ENCODE data around the gene SHLD2. TPM values are rescaled to one million over a fixed set of nuclear protein-coding genes. Genes with fewer than 3 reads are reported as not detected.

The SHLD2 gene
- total RNA-seq, 4 donors from 2014 or later = 7.2 to 15.2 (median 12.3) TPM

GRCh38 chr10:87060280-87060928 is 34.6 kb upstream of the SHLD2 start:
- H3K27me3 ChIP-seq = no peaks in the 10 kb centered on the region
- intact Hi-C loops (cut with DNase I; ENCODE audit: low total_unique reads) (no loop called here), in situ Hi-C loops (cut with MboI; ENCODE audit: low sequenced_read_pairs in 4 of 4) (no loop called here)
- no peaks in the 10 kb centered on the region for H3K4me1 ChIP-seq
- TF ChIP-seq, protein P1, sequence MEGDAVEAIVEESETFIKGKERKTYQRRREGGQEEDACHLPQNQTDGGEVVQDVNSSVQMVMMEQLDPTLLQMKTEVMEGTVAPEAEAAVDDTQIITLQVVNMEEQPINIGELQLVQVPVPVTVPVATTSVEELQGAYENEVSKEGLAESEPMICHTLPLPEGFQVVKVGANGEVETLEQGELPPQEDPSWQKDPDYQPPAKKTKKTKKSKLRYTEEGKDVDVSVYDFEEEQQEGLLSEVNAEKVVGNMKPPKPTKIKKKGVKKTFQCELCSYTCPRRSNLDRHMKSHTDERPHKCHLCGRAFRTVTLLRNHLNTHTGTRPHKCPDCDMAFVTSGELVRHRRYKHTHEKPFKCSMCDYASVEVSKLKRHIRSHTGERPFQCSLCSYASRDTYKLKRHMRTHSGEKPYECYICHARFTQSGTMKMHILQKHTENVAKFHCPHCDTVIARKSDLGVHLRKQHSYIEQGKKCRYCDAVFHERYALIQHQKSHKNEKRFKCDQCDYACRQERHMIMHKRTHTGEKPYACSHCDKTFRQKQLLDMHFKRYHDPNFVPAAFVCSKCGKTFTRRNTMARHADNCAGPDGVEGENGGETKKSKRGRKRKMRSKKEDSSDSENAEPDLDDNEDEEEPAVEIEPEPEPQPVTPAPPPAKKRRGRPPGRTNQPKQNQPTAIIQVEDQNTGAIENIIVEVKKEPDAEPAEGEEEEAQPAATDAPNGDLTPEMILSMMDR (IDR thresholded peaks at IDR 0.05 in 4 of 5, conservative IDR thresholded peaks at IDR 0.05 in 1 of 5) = no peak
- TF ChIP-seq POLR2A (IDR thresholded peaks at IDR 0.05) = no peak
- no peak for DNase-seq
- no peak overlapping the region for H3K4me3 ChIP-seq
- H3K9me3 ChIP-seq = no peaks in the 10 kb centered on the region
- ATAC-seq = no peak
- peaks cover 0 to 86% of the 10 kb centered on the region in 2 donors for H3K36me3 ChIP-seq
- H3K27ac ChIP-seq = no peak overlapping the region

DNA sequence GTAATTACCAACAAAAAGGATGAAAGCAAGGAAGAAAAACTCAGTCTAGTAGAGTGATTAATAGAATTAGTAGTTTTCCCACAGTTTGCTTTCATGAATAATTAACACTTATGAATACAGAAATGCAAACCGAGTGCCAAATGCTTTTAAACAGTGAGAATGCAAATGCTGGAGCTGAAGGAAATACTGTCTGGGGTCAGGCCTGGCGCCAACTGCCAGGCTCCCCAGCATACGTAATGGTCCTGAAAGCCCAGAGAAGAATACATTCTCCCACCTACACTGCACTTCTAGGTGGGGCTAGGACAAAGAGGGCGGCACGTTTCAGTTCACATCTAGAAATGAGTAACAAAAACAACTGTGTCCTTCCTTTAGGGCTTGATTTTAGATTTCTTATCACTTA is 30.4 kb upstream of the SHLD2 start:
- H3K9me3 ChIP-seq = no peaks in the 10 kb centered on the region
- no peak for ATAC-seq
- no peak for DNase-seq
- TF ChIP-seq, protein P1 (IDR thresholded peaks at IDR 0.05 in 4 of 5, conservative IDR thresholded peaks at IDR 0.05 in 1 of 5) = no peak
- TF ChIP-seq POLR2A (IDR thresholded peaks at IDR 0.05) = no peak
- no peaks in the 10 kb centered on the region for H3K27me3 ChIP-seq
- in situ Hi-C loops (cut with MboI; ENCODE audit: low sequenced_read_pairs in 4 of 4) (no loop called here), intact Hi-C loops (cut with DNase I; ENCODE audit: low total_unique reads) (no loop called here)
- peaks cover 0 to 85% of the 10 kb centered on the region in 2 donors for H3K36me3 ChIP-seq
- H3K4me3 ChIP-seq = no peak overlapping the region
- no peaks in the 10 kb centered on the region for H3K4me1 ChIP-seq
- no peak overlapping the region for H3K27ac ChIP-seq

GRCh38 chr10:87066178-87066577 is 28.8 kb upstream of the SHLD2 start:
- in situ Hi-C loops (cut with MboI; ENCODE audit: low sequenced_read_pairs in 4 of 4) (no loop called here), intact Hi-C loops (cut with DNase I; ENCODE audit: low total_unique reads) (no loop called here)
- Histone ChIP-seq H3K27me3 (no peaks in the 10 kb centered on the region), H3K36me3 (peaks cover 0 to 69% of the 10 kb centered on the region in 2 donors), H3K9me3 (no peaks in the 10 kb centered on the region), H3K4me1 (no peaks in the 10 kb centered on the region), H3K27ac (no peak overlapping the region), H3K4me3 (no peak overlapping the region)
- ATAC-seq (no peak), DNase-seq (no peak)
- TF ChIP-seq, protein P1 (IDR thresholded peaks at IDR 0.05 in 4 of 5, conservative IDR thresholded peaks at IDR 0.05 in 1 of 5) = no peak
- no peak for TF ChIP-seq POLR2A (IDR thresholded peaks at IDR 0.05)

- no peak overlapping the region for H3K27ac ChIP-seq
- intact Hi-C loops (cut with DNase I; ENCODE audit: low total_unique reads) = no loop called here
- no peak for TF ChIP-seq POLR2A (IDR thresholded peaks at IDR 0.05)
- TF ChIP-seq, protein P1 (IDR thresholded peaks at IDR 0.05 in 4 of 5, conservative IDR thresholded peaks at IDR 0.05 in 1 of 5) = no peak
- H3K4me1 ChIP-seq = no peaks in the 10 kb centered on the region
- no peaks in the 10 kb centered on the region for H3K9me3 ChIP-seq
- no peak for ATAC-seq
- no peaks in the 10 kb centered on the region for H3K27me3 ChIP-seq
- peaks cover 0 to 62% of the 10 kb centered on the region in 2 donors for H3K36me3 ChIP-seq
- in situ Hi-C loops (cut with MboI; ENCODE audit: low sequenced_read_pairs in 4 of 4) = no loop called here
- H3K4me3 ChIP-seq = no peak overlapping the region
- DNase-seq = no peak
Observed at GRCh38 chr10:87066865-87067264, 28.1 kb upstream of the SHLD2 start.

DNA sequence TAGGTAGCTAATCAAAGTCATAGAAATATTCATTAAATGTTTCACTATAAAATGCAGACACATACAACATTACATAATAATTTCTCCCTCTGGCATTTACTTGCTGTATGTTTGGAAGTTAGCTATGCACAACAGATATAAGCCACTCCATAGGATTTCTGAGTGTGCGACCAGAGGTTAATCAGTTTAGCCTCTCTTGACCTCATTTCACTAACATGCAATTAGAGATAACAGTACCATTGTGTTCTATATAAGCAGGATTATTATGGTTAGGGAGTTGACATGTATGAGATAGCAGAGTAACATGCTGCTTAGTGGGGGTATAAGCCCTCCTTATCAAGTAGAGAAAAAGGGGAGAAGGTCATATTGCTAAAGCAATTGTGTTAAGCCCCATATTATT is 26.7 kb upstream of the SHLD2 start:
- no peaks in the 10 kb centered on the region for H3K4me1 ChIP-seq
- H3K36me3 ChIP-seq = peaks cover 0 to 60% of the 10 kb centered on the region in 2 donors
- H3K4me3 ChIP-seq = no peak overlapping the region
- H3K27me3 ChIP-seq = no peaks in the 10 kb centered on the region
- H3K9me3 ChIP-seq = no peaks in the 10 kb centered on the region
- ATAC-seq (no peak), DNase-seq (no peak)
- intact Hi-C loops (cut with DNase I; ENCODE audit: low total_unique reads) = no loop called here
- H3K27ac ChIP-seq = no peak overlapping the region
- TF ChIP-seq, protein P1 (IDR thresholded peaks at IDR 0.05 in 4 of 5, conservative IDR thresholded peaks at IDR 0.05 in 1 of 5) = no peak
- no peak for TF ChIP-seq POLR2A (IDR thresholded peaks at IDR 0.05)
- in situ Hi-C loops (cut with MboI; ENCODE audit: low sequenced_read_pairs in 4 of 4) = no loop called here

Data from gastrocnemius medialis (tissue), 4 donors.